K562 (cell line): ENCODE data around the gene MAPKAPK3. TPM values are rescaled to one million over a fixed set of nuclear protein-coding genes. Genes with fewer than 3 reads are reported as not detected.

ENCODE experiments used
- ATAC-seq: fragments of 200-7000 bp; cut with Tn5 transposase; 3 replicates; pipeline ENCODE4 v1.9.1; 2020; ENCODE audit warnings: moderate library complexity
- BruUV-seq: library from RNA; stranded (reverse); fragments of 400-500 nt; replicated peaks from 2 replicates; lab custom pipeline; 2021; lab: Mats Ljungman, UMichigan
- CTCF ChIA-PET: fragments of 300-600 bp; formaldehyde crosslinking; extraction: SDS; loops from one replicate; lab custom pipeline; 2021; ENCODE audit warnings: low intra/inter-chr PET ratio; lab: Yijun Ruan, JAX
- POLR2A ChIA-PET: fragments of 300-600, 350-650 bp; sonication (Branson Sonifier 250); formaldehyde crosslinking; extraction: SDS; loops from one replicate; lab custom pipeline; 2021; ENCODE audit warnings: antibody characterized with exemption, inconsistent platforms; lab: Yijun Ruan, JAX
- DNase-seq, 4 experiments: peaks; one replicate each; pipeline versions ENCODE4 v3.0.0 to v3.0.0-alpha.2; 2011 to 2018; ENCODE audit warnings: low spot score in 3 of 4, mixed read lengths in 3 of 4; ENCODE audit errors: extremely low read depth in 1 of 4
- FAIRE-seq: peaks from 2 replicates; lab custom pipeline; 2011; peaks lifted over from hg19 to GRCh38; lab: Jason Lieb, UNC
- H2AFZ ChIP-seq: 2 replicates; pipeline ENCODE4 v1.6.0; 2011; ENCODE audit warnings: low read depth, low read length, control low read depth, inconsistent platforms
- H3K27ac ChIP-seq: fragments of 200-600 bp; 3 replicates; pipeline ENCODE4 v1.8.0; 2011; ENCODE audit warnings: low read depth, mild to moderate bottlenecking, control low read depth, inconsistent platforms, low read length, moderate library complexity, mixed read lengths; ENCODE audit errors: extremely low read depth
- H3K27me3 ChIP-seq, 2 experiments: fragments of 300-600 bp in 1 of 2; 2 replicates in 1 of 2; 3 replicates in 1 of 2; pipeline versions ENCODE4 v1.6.0 to v1.8.0; 2011; ENCODE audit warnings: inconsistent platforms in 2 of 2, low read length in 2 of 2, mild to moderate bottlenecking in 1 of 2, mixed read lengths in 1 of 2, moderate library complexity in 1 of 2; ENCODE audit not compliant: control insufficient read depth in 2 of 2, insufficient read depth in 2 of 2
- H3K36me3 ChIP-seq: fragments of 300-600 bp; 3 replicates; pipeline ENCODE4 v1.8.0; 2011; ENCODE audit warnings: mild to moderate bottlenecking, low read length, inconsistent platforms; ENCODE audit not compliant: control insufficient read depth, insufficient read depth
- H3K4me1 ChIP-seq, 2 experiments: fragments of 200-600 bp in 1 of 2; replicated peaks in 1 of 2; 2 replicates in 1 of 2; 3 replicates in 1 of 2; pipeline versions ENCODE4 v1.5.1 to v1.8.0; 2011; ENCODE audit warnings: inconsistent platforms in 2 of 2, low read length in 2 of 2, mild to moderate bottlenecking in 1 of 2, mixed read lengths in 1 of 2, moderate library complexity in 1 of 2; ENCODE audit not compliant: control insufficient read depth in 2 of 2, insufficient read depth in 2 of 2
- H3K4me2 ChIP-seq: 2 replicates; pipeline ENCODE4 v1.6.1; 2011; ENCODE audit warnings: low read length, control low read depth, inconsistent platforms, mixed read lengths; ENCODE audit not compliant: insufficient read depth
- H3K4me3 ChIP-seq: fragments of 200-600 bp; sonication (generic), shearing (Covaris generic); 2 replicates; pipeline ENCODE4 v1.5.1; 2016; ENCODE audit warnings: control low read depth, inconsistent platforms
- H3K79me2 ChIP-seq: fragments of 200-600 bp; 3 replicates; pipeline ENCODE4 v1.8.0; 2011; ENCODE audit warnings: low read length, inconsistent platforms; ENCODE audit not compliant: control insufficient read depth, insufficient read depth
- H3K9ac ChIP-seq, 2 experiments: 2 replicates each; pipeline versions ENCODE4 v1.6.0 to v1.6.1; 2011; ENCODE audit warnings: low read depth in 2 of 2, low read length in 2 of 2, control low read depth in 1 of 2, inconsistent platforms in 1 of 2, mild to moderate bottlenecking in 1 of 2, mixed read lengths in 1 of 2; ENCODE audit not compliant: insufficient read depth in 1 of 2
- H3K9me1 ChIP-seq: one replicate; pipeline ENCODE4 v1.6.0; 2011; ENCODE audit warnings: inconsistent platforms, mild to moderate bottlenecking, low read length, moderate library complexity; ENCODE audit not compliant: control insufficient read depth, insufficient read depth
- H3K9me3 ChIP-seq: replicated peaks from 2 replicates; pipeline ENCODE4 v1.5.1; 2011; ENCODE audit warnings: low read depth, low read length, inconsistent platforms; ENCODE audit not compliant: control insufficient read depth, insufficient read depth
- H4K20me1 ChIP-seq: replicated peaks from 2 replicates; pipeline ENCODE4 v1.6.1; 2011; ENCODE audit warnings: low read length, inconsistent platforms, mixed read lengths; ENCODE audit not compliant: control insufficient read depth, insufficient read depth
- ATF2 ChIP-seq: sonication (generic); formaldehyde crosslinking; IDR thresholded peaks from 2 replicates; pipeline ENCODE4 v1.8.1; 2022; ENCODE audit warnings: missing genetic modification reagents
- FOXA1 ChIP-seq: fragments of 450-650 bp; IDR thresholded peaks from 2 replicates; pipeline ENCODE4 v1.6.1; 2016; ENCODE audit warnings: mild to moderate bottlenecking, borderline replicate concordance
- LARP7 ChIP-seq: fragments of 450-650 bp; IDR thresholded peaks from 2 replicates; pipeline ENCODE4 v1.6.1; 2016
- PHB2 ChIP-seq: fragments of 450-650 bp; IDR thresholded peaks from 2 replicates; pipeline ENCODE4 v1.6.1; 2017; ENCODE audit warnings: low read depth
- POLR2A ChIP-seq: fragments of 450-650 bp; conservative IDR thresholded peaks from 2 replicates; pipeline ENCODE4 v1.6.1; 2016
- TRIM28 ChIP-seq: fragments of 450-650 bp; IDR thresholded peaks from 2 replicates; pipeline ENCODE4 v1.6.1; 2017
- ZBED1 ChIP-seq: IDR thresholded peaks from 2 replicates; pipeline ENCODE4 v1.6.1; 2014
- ZFX ChIP-seq: sonication (generic); formaldehyde crosslinking; IDR thresholded peaks from 2 replicates; pipeline ENCODE4 v1.8.0; 2022; ENCODE audit warnings: mild to moderate bottlenecking, missing genetic modification reagents, moderate library complexity
- ZNF121 ChIP-seq: sonication (generic); formaldehyde crosslinking; conservative IDR thresholded peaks from 2 replicates; pipeline ENCODE4 v1.8.0; 2022; ENCODE audit warnings: missing genetic modification reagents
- WGBS: fragments of 100-300 bp; shearing (Covaris generic); methylation state at CpG from one replicate; pipeline ENCODE4 v1.1.6; 2016; ENCODE audit warnings: low coverage, mixed read lengths; ENCODE audit not compliant: insufficient coverage; ENCODE audit errors: missing lambda C conversion rate; 5-methylcytosine and 5-hydroxymethylcytosine counted together
- in situ Hi-C: fragments of 300-500 bp; cut with MboI; formaldehyde crosslinking; loops from 4 replicates; pipeline ENCODE4 v1.15.0; 2018; ENCODE audit warnings: inconsistent platforms, mixed read lengths
- intact Hi-C: fragments of 100-400 bp; cut with micrococcal nuclease; formaldehyde crosslinking; loops from 2 replicates; pipeline ENCODE4 v1.14.2; 2022
- polyA plus RNA-seq, 8 experiments: library from polyadenylated mRNA; depleted of rRNA in 4 of 8; stranded (reverse) in 5 of 8; unstranded in 3 of 8; fragments of >200 nt; fragmentation: Nextera tagmentation in 2 of 8; fragmentation: Illumina TruSeq in 1 of 8; extraction: Ambion mirVana in 2 of 8; extraction: Trizol in 1 of 8; gene quantifications; 2 replicates each; pipeline versions ENCODE4 v1.2.1 to v1.2.3, GENCODE V29; 2011 to 2014; ENCODE audit warnings: inconsistent platforms in 1 of 8, missing spikeins in 1 of 8
- total RNA-seq, 7 experiments: library from RNA; depleted of rRNA in 6 of 7; stranded (reverse); fragments of >200 nt in 6 of 7; fragmentation: Illumina TruSeq in 2 of 7; extraction: Trizol in 2 of 7; gene quantifications; 2 replicates each; pipeline versions ENCODE4 v1.2.1 to v1.2.3, GENCODE V29; 2011 to 2021; ENCODE audit warnings: low replicate concordance in 1 of 7

MAPKAPK3 gene
- total and polyA plus RNA-seq, 9 of the 15 experiments (the other 6 are each of a cell fraction or from before 2014, with no cell fraction given): 8.0 to 56.4 (median 41.2) TPM

- H2AFZ ChIP-seq: no peak overlapping the region
- no peak overlapping the region for H3K27ac ChIP-seq
- no peak overlapping the region for H3K9ac ChIP-seq
- peaks cover 2 to 5% of the 10 kb centered on the region in 2 experiments; a peak in 2 of 5 replicates for H3K27me3 ChIP-seq
- no peak overlapping the region for H3K4me2 ChIP-seq
- no peaks in the 10 kb centered on the region for H3K4me1 ChIP-seq
- TF ChIP-seq TRIM28 (no peak), LARP7 (no peak), FOXA1 (no peak), ZFX (no peak), ZBED1 (no peak), ZNF121 (CRISPR knock-in tag) (no peak), ATF2 (CRISPR knock-in tag) (no peak), PHB2 (no peak), POLR2A (no peak)
- H4K20me1 ChIP-seq: no peaks in the 10 kb centered on the region
- DNase-seq (no peak), FAIRE-seq (no peak), ATAC-seq (no peak)
- H3K9me3 ChIP-seq: no peaks in the 10 kb centered on the region
- 0% methylated on average over 1 of the region's 1 CpG for WGBS
- intact Hi-C loops (no loop called here), in situ Hi-C loops (no loop called here)
- no peak overlapping the region for H3K4me3 ChIP-seq
- H3K79me2 ChIP-seq: no peaks in the 10 kb centered on the region
- no peaks in the 10 kb centered on the region for H3K9me1 ChIP-seq
- CTCF ChIA-PET: no interaction called here
- no TSS peak for BruUV-seq
- H3K36me3 ChIP-seq: no peaks in the 10 kb centered on the region
- POLR2A ChIA-PET: interaction anchor here (1.1 kb wide), 1 partner anchor 9 kb away, joined by 3 read pairs; no protein-coding TSS in a partner anchor
Measured at GRCh38 chr3:50666837-50667236, 49.9 kb downstream of the MAPKAPK3 start.
